Left ventricle myocardium inferior (tissue), 1 donor: ENCODE measurements around the gene CENPO. TPM values are rescaled to one million over a fixed set of nuclear protein-coding genes. Genes with fewer than 3 reads are reported as not detected.
A peak's percentile ranks its signal among the peaks of the same experiment; 100 is the strongest.

Experiments
- DNase-seq: peaks from one replicate; pipeline ENCODE4 v3.0.0-alpha.2; 2020
- H3K27ac ChIP-seq: fragments of 200-600 bp; replicated peaks from 2 replicates; pipeline ENCODE4 v1.8.0; 2021
- H3K27me3 ChIP-seq: fragments of 200-600 bp; 2 replicates; pipeline ENCODE4 v1.8.0; 2021; ENCODE audit warnings: low read depth
- H3K36me3 ChIP-seq: fragments of 200-600 bp; 2 replicates; pipeline ENCODE4 v1.8.0; 2021
- H3K4me1 ChIP-seq: fragments of 200-600 bp; 2 replicates; pipeline ENCODE4 v1.8.0; 2021
- H3K4me3 ChIP-seq: fragments of 200-600 bp; 2 replicates; pipeline ENCODE4 v1.8.0; 2021; ENCODE audit warnings: mild to moderate bottlenecking, moderate library complexity
- H3K9me3 ChIP-seq: fragments of 200-600 bp; replicated peaks from 2 replicates; pipeline ENCODE4 v1.8.0; 2021
- intact Hi-C: fragments of 100-400 bp; cut with micrococcal nuclease; formaldehyde crosslinking; loops from one replicate; pipeline ENCODE4 v1.11.0; 2022
- total RNA-seq: library from RNA; stranded (reverse); fragmentation: NEBNext Ultra II Directional; extraction: Animal tissue kit (Norgen Biotek cat#: 25700); gene quantifications from one replicate; pipeline ENCODE4 v1.2.1, GENCODE V29; 2021
- TF ChIP-seq, protein P1 (sequence below): fragments of 200-600 bp; IDR thresholded peaks from 2 replicates; pipeline ENCODE4 v1.8.0; 2021; ENCODE audit warnings: antibody characterized with exemption, mild to moderate bottlenecking, borderline replicate concordance
- donor health status: DM: no; HTN: yes; CAD: no; lungs with severe emphysema.

Gene CENPO
- total RNA-seq, 1 donor from 2014 or later = 2.2 TPM

DNA sequence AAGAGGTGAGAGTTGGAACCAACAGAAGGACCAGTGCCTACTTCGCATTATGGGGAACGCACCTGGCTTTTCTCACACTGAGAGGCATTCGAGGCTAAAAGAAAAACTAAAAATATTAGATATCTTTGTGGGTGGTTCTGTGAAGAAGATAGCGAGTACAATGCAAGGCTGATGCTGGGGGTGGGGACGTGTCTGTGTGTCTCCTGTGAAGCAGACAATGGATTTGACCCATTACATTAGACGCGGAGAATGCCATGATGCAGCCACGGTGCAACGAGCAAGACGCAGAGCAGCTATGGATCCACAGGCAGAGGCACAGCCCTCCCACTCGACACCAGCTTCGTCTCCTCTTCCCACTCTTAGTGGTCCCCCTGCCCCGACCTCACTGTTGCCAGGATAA lies 65.8 kb downstream of the CENPO start:
- no peak for DNase-seq
- intact Hi-C loops = no loop called here
- no peaks in the 10 kb centered on the region for H3K27me3 ChIP-seq
- no peaks in the 10 kb centered on the region for H3K9me3 ChIP-seq
- no peaks in the 10 kb centered on the region for H3K36me3 ChIP-seq
- peaks cover 66% of the 10 kb centered on the region for H3K4me1 ChIP-seq
- no peak overlapping the region for H3K4me3 ChIP-seq
- peak overlapping the region; percentile 85 for H3K27ac ChIP-seq
- TF ChIP-seq, protein P1, sequence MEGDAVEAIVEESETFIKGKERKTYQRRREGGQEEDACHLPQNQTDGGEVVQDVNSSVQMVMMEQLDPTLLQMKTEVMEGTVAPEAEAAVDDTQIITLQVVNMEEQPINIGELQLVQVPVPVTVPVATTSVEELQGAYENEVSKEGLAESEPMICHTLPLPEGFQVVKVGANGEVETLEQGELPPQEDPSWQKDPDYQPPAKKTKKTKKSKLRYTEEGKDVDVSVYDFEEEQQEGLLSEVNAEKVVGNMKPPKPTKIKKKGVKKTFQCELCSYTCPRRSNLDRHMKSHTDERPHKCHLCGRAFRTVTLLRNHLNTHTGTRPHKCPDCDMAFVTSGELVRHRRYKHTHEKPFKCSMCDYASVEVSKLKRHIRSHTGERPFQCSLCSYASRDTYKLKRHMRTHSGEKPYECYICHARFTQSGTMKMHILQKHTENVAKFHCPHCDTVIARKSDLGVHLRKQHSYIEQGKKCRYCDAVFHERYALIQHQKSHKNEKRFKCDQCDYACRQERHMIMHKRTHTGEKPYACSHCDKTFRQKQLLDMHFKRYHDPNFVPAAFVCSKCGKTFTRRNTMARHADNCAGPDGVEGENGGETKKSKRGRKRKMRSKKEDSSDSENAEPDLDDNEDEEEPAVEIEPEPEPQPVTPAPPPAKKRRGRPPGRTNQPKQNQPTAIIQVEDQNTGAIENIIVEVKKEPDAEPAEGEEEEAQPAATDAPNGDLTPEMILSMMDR = no peak

DNA sequence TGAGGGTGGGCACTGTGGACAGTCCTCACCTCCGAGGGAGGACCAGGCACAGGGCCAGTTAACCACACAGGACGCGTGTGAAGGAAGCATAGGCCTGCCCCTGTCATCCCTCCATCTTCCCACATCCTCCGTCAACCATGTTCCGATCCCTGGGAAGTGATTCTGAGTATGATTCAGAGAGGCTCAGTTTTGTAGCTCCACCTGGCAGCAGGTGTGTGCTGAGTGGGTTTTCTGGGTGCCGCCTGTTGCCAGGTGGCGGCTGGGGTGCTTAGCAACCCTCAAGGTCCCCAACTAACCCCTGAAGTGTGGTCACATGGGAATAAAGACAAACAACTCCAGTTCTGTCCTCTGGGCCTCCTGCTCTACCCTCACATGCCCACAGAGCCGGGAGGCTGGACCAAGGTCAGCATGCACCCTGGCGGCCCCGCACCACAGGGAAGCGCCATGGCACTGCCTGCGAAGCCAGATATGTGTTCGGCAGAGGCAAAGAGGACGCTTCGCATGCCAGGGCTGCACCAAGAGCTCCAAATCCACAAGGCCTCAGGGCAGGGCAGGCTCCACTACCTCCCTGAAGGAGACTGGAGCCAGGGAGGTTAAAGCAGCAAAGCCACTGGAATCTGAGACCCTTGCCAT lies 66.9 kb downstream of the CENPO start:
- H3K27me3 ChIP-seq = no peaks in the 10 kb centered on the region
- H3K4me1 ChIP-seq = peaks cover 59% of the 10 kb centered on the region
- H3K36me3 ChIP-seq = no peaks in the 10 kb centered on the region
- TF ChIP-seq, protein P1 = no peak
- DNase-seq = no peak
- peak overlapping the region; percentile 85 for H3K27ac ChIP-seq
- H3K9me3 ChIP-seq = no peaks in the 10 kb centered on the region
- no peak overlapping the region for H3K4me3 ChIP-seq
- intact Hi-C loops = no loop called here

DNA sequence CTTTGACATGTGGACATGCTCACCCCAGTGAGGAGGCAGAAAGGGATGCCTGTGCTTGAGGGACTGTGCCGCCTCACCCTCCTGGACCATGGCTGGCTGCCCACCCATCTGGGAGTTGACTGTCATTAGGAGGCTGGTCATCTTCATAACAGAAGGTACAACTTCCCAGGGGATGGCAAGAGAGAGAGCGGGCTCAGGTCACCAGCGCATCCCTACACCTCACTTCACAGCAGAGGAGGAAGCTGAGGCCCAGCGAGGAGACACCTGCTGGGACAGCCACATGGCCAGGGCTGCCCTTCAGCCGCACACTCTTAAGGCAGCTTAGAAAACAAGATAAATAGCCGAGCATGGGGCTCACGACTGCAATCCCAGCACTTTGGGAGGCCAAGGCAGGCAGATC lies 67.4 kb downstream of the CENPO start:
- TF ChIP-seq, protein P1 = no peak
- H3K27me3 ChIP-seq = no peaks in the 10 kb centered on the region
- no peaks in the 10 kb centered on the region for H3K9me3 ChIP-seq
- H3K36me3 ChIP-seq = no peaks in the 10 kb centered on the region
- no peak for DNase-seq
- peak overlapping the region; percentile 75 for H3K27ac ChIP-seq
- intact Hi-C loops = no loop called here
- H3K4me3 ChIP-seq = no peak overlapping the region
- H3K4me1 ChIP-seq = peaks cover 54% of the 10 kb centered on the region

DNA sequence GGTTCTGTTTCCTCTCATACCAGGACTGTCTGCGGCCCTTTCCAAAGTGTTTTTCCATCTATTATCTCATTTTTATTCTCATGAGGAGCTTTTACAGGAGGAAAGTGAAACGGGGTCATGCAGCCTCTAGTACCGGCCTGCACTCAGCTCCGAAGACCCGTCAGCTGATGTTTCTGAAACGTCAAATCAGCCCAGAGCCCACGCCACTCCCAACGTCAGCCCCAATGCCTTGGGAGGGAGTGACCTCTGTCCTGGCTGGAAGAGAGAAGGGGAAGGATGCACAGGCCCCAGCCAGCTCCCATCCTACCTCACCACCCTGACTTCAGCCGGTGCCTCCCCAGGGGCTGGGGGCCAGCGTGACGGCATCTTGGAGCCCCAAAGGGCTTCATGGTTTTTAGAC lies 68.3 kb downstream of the CENPO start:
- Histone ChIP-seq H3K36me3 (no peaks in the 10 kb centered on the region), H3K27me3 (no peaks in the 10 kb centered on the region), H3K9me3 (no peaks in the 10 kb centered on the region), H3K4me3 (no peak overlapping the region), H3K4me1 (peaks cover 45% of the 10 kb centered on the region), H3K27ac (peak overlapping the region; percentile 75)
- intact Hi-C loops = no loop called here
- DNase-seq = peak; percentile 50
- TF ChIP-seq, protein P1 = no peak

DNA sequence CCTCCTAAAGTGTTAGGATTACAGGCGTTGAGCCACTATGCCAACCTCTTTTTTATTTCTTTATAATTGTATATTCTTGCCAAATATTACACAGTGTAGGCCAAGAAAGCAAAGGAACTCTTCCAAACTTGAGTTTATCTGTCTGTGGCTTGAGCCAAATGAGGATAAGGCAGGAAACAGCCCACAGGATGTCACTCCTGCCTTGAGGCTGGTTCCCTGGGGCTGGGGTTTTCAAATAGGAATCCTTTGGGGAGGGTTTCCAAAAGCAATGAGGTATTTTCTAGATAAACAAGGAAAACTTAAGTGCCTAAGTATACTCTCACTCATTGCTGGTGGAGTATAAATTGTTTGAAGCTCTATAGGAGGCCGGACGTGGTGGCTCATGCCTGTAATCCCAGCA lies 70.4 kb downstream of the CENPO start:
- no peaks in the 10 kb centered on the region for H3K36me3 ChIP-seq
- H3K4me1 ChIP-seq = peaks cover 33% of the 10 kb centered on the region
- no peaks in the 10 kb centered on the region for H3K27me3 ChIP-seq
- no peak for DNase-seq
- TF ChIP-seq, protein P1 = no peak
- peak overlapping the region; percentile 75 for H3K27ac ChIP-seq
- intact Hi-C loops = no loop called here
- no peaks in the 10 kb centered on the region for H3K9me3 ChIP-seq
- H3K4me3 ChIP-seq = no peak overlapping the region
